SHP77 (cell line): ENCODE data around the gene EMC8.
"Not testable (repeated sequence)": the region's sequence is repeated elsewhere in the genome, so short reads cannot be mapped to it uniquely, and the experiment has no call there.

Experiments
- DNase-seq, 2 experiments: peaks; one replicate each; lab custom pipeline; 2025; lab: John Stamatoyannopoulos, UW

EMC8 gene

GRCh38 chr16:85799497-85800320 is at the start of gene EMC8, which contains the start of gene COX4I1:
EMC8 (minus strand) TSS chr16:85799544; CDS start chr16:85799295, 249 bp downstream.
COX4I1 (plus strand) TSS chr16:85799695; CDS start chr16:85801206, 1,511 bp downstream.
- peak; percentile 92 to 94 for DNase-seq

DNA sequence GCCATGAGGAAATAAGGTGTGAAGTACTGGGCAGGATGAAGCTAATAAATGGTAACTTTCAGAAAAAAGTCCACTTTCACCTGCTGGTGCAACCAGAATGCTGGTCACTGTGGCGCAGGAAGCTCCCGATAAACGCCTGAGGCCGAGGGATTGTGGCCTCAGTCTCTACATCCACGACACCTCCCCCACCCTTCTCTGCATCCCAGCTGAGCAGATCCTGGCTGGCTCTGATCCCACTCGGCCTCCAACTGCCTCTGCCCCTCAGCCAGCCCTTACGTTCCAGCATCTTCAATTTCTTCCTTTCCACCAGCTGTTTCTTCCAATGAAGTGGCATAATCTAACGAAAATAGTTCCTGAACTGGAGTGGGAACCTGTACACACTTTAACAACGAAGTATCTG is 49.6 kb upstream of the EMC8 start:
- no peak for DNase-seq

- DNase-seq = no peak
Observed at GRCh38 chr16:85847681-85848601, 48.6 kb upstream of the EMC8 start.

- no peak for DNase-seq
Observed at GRCh38 chr16:85847036-85847435, 47.7 kb upstream of the EMC8 start.

GRCh38 chr16:85846461-85846860 is 47.1 kb upstream of the EMC8 start:
- no peak for DNase-seq

- DNase-seq = no peak
Observed at GRCh38 chr16:85845266-85845665, 45.9 kb upstream of the EMC8 start.

DNA sequence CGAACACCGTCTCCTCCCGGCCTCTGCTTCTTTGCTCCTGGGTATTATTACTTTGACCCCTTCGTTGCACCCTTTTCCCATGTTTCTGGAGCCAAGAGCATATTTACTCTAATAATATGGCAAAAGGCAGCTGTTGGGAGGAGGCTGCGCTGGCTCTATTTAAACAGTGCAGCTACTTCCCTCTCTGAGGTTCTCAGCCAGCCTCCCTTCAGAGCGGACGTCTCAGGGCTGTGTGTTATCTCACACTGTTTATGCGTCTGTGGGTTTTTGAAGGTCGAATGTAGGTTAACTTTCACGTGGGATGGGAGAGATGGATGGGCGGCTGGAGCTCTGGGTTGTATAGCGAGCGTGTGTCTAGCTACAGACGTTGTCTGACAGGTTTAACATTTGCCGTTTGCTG is 45.4 kb upstream of the EMC8 start:
- DNase-seq = peak in 1 of 2 experiments; percentile 14

- DNase-seq = no peak
Observed at GRCh38 chr16:85844169-85844481, 44.8 kb upstream of the EMC8 start.

- DNase-seq = no peak
Observed at GRCh38 chr16:85843471-85844168, 44.3 kb upstream of the EMC8 start.

GRCh38 chr16:85842848-85843247 is 43.5 kb upstream of the EMC8 start:
- DNase-seq = no peak

DNA sequence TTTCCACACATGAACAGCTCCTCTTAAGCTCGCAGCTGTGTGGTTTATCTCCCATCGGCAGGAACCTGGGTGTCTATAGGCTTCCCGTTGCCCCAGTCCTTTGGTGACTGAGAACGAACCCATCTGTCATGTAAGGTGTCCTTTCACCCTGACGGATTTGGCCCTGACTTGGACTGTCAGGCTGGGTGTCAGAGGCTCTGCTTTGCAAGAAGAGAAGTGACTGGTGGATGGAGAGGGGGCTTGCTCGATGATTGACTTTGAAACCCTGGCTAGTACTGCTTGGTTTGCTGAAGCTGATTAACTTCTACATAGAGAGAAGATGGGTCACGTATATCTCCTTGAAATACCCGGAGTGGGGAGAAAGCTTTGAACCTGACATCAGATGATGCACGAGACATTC is 43.1 kb upstream of the EMC8 start:
- no peak for DNase-seq

DNA sequence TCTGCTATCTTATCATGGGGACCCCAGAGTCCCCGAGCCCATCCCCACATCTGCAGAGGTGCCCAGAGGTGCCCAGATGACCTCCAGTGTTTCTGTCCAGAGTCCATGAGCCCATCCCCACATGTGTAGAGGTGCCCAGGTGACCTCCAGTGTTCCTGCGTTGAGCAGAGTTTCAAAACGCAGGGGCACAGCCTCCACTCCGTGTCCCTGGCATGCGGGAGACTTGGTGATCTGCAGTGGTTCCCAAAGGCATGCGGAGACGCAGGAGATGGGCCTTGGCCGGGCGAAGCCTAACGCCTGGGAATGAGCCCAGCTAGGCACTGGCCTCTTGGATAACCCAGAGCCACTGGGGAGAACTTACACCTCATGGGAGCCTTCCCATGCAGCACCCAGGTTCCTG is 41.5 kb upstream of the EMC8 start:
- DNase-seq = no peak

DNA sequence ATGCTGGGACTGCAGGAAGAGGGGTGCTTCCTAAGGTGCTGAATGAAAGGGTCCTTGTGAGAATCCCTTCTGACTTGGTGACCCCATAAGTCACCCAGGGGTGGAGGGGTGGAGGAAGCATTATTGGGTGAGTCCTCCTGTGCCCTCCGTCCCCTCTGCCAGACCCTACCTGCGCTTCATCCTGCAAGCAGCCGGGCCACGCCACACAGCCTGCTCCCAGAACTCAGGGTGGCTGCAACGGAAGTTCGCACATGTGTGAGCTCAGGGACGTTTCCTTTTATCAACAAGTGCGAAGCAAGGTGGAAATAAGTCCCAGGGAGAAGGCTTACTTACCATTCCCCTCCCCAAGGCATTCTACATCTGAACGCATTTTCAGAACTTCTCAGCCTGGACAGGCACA is 41.1 kb upstream of the EMC8 start:
- no peak for DNase-seq

- no peak for DNase-seq
Observed at GRCh38 chr16:85839681-85840240, 40.4 kb upstream of the EMC8 start.

DNA sequence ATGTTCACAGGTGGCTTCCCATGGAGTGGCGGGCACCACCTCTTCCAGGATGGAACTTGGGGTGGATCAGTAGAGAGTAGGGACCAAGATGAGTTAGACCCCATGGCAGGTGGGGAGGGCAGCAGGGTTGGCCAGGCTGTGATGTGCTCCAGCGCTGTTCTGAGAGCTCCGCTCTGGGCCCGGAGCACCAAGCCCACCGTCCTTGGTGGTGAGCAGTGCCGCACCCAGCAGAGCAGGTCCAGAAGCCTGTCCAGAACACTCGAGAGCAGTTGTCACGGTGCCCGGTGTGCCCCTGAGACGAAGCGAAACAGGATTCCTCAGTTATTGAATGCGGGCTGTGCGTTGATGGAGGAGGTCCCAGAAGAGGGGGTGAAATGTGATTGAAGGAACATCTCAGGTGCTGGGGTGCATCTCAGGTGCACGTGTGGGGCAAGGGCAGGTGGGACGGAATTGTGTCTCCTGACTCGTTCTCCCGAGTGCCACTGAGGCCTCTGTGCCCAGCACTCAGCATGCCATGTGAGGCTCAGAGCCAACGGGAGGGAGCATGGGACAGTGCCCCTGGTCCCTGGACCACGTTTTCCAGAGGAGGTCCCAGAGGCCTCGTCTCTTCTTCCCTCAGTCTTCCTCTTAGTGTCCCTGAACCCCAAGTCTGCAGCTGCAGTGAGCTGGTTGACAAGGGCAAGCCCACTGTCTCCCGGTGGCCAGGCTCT is 39.7 kb upstream of the EMC8 start:
- DNase-seq = no peak

DNA sequence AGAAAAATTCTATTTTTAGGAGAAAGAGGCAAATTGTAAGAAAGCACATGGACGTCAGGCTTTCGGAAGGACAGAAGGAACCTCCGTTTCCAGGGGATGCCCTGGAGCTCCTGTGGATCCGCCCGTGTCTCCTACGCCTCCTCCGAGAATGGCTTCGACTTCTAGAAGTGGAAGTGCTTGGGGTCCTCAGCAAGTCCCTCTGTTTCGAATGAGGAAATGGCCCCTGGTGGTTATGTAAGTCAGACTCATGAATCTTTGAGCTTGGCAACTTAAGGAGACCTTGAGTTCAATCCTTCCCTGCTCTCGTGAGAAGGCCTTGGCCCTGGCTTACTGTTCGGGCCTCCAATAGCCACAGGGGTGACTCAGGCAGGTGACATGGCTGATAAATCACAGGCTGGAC is 39.0 kb upstream of the EMC8 start:
- no peak for DNase-seq

- not testable (repeated sequence) for DNase-seq
Observed at GRCh38 chr16:85837654-85838053, 38.3 kb upstream of the EMC8 start.

DNA sequence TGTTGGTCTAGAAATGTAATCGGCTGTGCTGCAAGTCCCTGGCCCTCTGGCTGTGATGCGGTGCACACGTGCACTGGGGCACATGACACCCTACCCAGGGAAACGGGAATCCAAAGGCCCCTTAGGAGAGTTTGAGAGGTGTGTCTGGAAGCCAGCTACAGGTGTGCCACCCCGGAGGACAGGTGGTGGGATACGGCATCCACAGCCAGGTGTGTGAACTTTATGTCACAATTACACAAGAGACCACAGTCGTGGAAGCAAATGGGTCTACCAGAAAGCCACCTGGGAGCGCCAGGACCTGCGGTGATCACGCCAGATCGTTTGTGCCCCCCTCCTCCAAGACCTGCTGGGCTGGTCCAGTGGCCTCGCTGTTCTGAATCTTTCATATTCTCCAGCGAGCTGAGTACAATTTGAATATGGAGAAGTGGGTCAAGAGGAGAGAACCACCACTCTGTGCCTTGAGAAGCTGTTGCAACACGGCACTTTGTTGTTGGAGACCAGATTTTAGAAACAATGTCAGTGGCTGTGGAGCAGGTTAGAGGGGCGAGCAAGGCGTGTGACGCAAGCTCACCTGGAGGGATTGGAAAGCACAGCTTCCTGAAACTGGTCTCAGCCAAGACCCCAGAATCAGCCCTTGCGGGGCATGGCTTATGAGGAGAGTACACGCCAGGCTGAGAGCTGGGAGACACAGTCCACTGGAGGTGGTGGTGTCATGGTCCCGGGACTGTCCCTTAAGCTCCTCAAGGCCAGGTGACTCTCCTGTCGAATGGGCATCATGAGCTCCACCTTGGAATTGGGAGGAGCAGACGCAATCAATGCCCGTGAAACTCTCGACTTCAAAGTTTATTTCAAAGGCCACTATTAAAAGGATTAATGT is 37.6 kb upstream of the EMC8 start:
- no peak for DNase-seq

DNA sequence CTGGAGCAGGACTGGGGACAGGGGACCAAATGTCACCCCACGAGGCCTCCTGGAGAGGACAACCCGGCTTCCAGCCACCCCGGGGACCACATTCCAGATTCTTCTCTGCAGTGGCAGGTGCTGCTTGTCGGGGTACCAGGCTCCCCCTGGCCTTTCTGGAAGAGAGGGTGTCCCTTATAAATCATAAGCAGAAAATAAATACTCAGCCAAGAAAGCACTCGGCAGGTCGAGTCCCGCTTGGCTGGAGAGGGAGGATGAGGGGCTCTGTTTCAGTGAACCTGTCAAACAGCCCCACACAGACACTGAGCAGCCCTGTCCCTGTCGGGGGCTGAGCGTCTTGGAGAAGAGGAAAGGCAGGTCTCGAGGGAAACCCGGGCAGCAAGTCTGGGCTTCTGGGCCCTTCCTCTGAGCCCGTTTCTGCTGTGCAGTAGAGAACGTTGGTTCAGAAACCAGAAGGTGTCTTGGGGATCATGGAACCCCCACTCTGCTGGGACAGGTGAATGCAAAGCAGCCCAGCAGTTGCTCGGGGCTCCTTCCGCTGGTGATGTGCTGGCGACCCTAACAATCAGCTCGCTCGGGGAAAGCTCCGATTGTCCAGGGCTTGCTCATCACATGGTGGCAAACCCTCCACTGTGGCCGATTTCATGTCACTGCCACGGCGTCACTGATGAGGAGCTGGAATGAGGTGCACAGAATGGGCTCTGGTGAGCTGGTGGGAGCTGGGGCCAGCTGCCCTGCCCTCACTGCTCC is 36.8 kb upstream of the EMC8 start:
- DNase-seq = no peak
